CD8-positive, alpha-beta memory T cell (primary cell): ENCODE measurements around the gene UPK2. TPM values are rescaled to one million over a fixed set of nuclear protein-coding genes. Genes with fewer than 3 reads are reported as not detected.

ENCODE experiments used
- CTCF ChIA-PET: fragments of 350-600 bp; sonication (Branson Sonifier 250); formaldehyde crosslinking; loops from one replicate; lab custom pipeline; 2021; ENCODE audit warnings: antibody characterized with exemption; lab: Charles Lee
- POLR2A ChIA-PET: fragments of 350-600 bp; sonication (Branson Sonifier 250); formaldehyde crosslinking; loops from one replicate; lab custom pipeline; 2021; ENCODE audit warnings: antibody characterized with exemption; lab: Charles Lee
- DNase-seq, 5 donors: peaks; one replicate each; pipeline versions ENCODE4 v3.0.0 to v3.0.0-alpha.2; 2020 to 2022; ENCODE audit warnings: mixed read lengths in 1 of 5
- H3K27ac ChIP-seq: one replicate; pipeline ENCODE4 v1.7.0; 2013; ENCODE audit warnings: low read depth, mild to moderate bottlenecking, low read length, moderate library complexity
- H3K27me3 ChIP-seq: 2 replicates; pipeline ENCODE4 v1.7.0; 2013; ENCODE audit warnings: low read length, mild to moderate bottlenecking; ENCODE audit not compliant: insufficient read depth, poor library complexity, severe bottlenecking
- H3K36me3 ChIP-seq: 2 replicates; pipeline ENCODE4 v1.7.0; 2013; ENCODE audit warnings: mild to moderate bottlenecking, low read length, moderate library complexity; ENCODE audit not compliant: insufficient read depth
- H3K4me1 ChIP-seq: 2 replicates; pipeline ENCODE4 v1.7.0; 2013; ENCODE audit warnings: mild to moderate bottlenecking, low read length, moderate library complexity; ENCODE audit not compliant: insufficient read depth
- H3K4me3 ChIP-seq: 2 replicates; pipeline ENCODE4 v1.7.0; 2013; ENCODE audit warnings: mild to moderate bottlenecking, low read length
- H3K9me3 ChIP-seq: 2 replicates; pipeline ENCODE4 v1.7.0; 2013; ENCODE audit warnings: mild to moderate bottlenecking, low read length
- H3K27ac Mint-ChIP-seq, 8 donors: one replicate each; pipeline ENCODE4 v1.8.0; 2020 to 2021; ENCODE audit warnings: mixed read lengths in 8 of 8, mild to moderate bottlenecking in 6 of 8, inconsistent platforms in 3 of 8, moderate library complexity in 3 of 8
- H3K27me3 Mint-ChIP-seq, 2 donors: one replicate each; pipeline ENCODE4 v1.8.0; 2020 to 2021; ENCODE audit warnings: mixed read lengths in 2 of 2, mild to moderate bottlenecking in 1 of 2, moderate library complexity in 1 of 2
- H3K36me3 Mint-ChIP-seq, 3 donors: one replicate each; pipeline ENCODE4 v1.8.0; 2020 to 2021; ENCODE audit warnings: mixed read lengths in 3 of 3, inconsistent platforms in 1 of 3, mild to moderate bottlenecking in 1 of 3
- H3K4me1 Mint-ChIP-seq, 3 donors: one replicate each; pipeline ENCODE4 v1.8.0; 2020 to 2021; ENCODE audit warnings: mixed read lengths in 3 of 3, inconsistent platforms in 1 of 3, mild to moderate bottlenecking in 1 of 3
- H3K4me3 Mint-ChIP-seq, 7 donors: one replicate each; pipeline ENCODE4 v1.8.0; 2020 to 2021; ENCODE audit warnings: mixed read lengths in 7 of 7, mild to moderate bottlenecking in 6 of 7, moderate library complexity in 4 of 7, inconsistent platforms in 2 of 7
- H3K9me3 Mint-ChIP-seq, 5 donors: one replicate each; pipeline ENCODE4 v1.8.0; 2020 to 2022; ENCODE audit warnings: mixed read lengths in 5 of 5, mild to moderate bottlenecking in 3 of 5, moderate library complexity in 2 of 5, inconsistent platforms in 1 of 5
- polyA plus RNA-seq: library from polyadenylated mRNA; unstranded; fragments of 300-500 nt; fragmentation: Illumina TruSeq; gene quantifications from one replicate; pipeline ENCODE4 v1.2.3, GENCODE V29; 2021
- total RNA-seq, 2 experiments: library from RNA; stranded (reverse); gene quantifications; one replicate each; pipeline ENCODE4 v1.2.3, GENCODE V29; 2021

The UPK2 gene
- total and polyA plus RNA-seq, 3 experiments from 2014 or later = 0.22 TPM; not detected in 2

DNA sequence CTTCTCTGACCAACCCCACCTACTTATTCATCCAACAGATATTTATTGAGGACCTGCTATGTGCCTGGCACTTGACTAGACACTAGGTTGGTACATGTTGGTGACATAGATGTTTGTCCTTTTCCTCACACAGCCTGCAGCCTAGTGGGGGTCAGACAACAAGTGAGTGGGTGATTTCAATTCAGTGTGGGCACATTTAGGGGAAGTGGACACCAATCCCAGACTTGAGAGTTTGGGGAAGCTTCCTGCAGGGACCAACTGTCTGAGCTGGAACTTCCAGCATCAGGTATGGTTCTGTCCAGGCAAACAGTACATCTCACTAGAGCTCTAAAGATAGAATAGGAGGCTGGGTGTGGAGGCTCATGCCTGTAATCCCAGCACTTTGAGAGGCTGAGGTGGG, 24.5 kb upstream of the UPK2 start:
- no peaks in the 10 kb centered on the region for H3K9me3 ChIP-seq
- no peaks in the 10 kb centered on the region for H3K36me3 ChIP-seq
- H3K36me3 Mint-ChIP-seq = peaks cover 0 to 11% (median 0%) of the 10 kb centered on the region in 3 donors
- ChIA-PET POLR2A (interaction anchor here (0.5 to 11.4 kb wide), 3 partner anchors 19 to 148 kb away, joined by 5 to 203 read pairs (median 7); no protein-coding TSS in a partner anchor), CTCF (interaction anchor here (1.3 to 5.7 kb wide), 12 partner anchors 8 to 242 kb away, joined by 3 to 56 read pairs (median 12); partner anchors contain the start of genes CENATAC and DDX6)
- DNase-seq = no peak
- H3K9me3 Mint-ChIP-seq = no peaks in the 10 kb centered on the region
- no peaks in the 10 kb centered on the region for H3K27me3 ChIP-seq
- peak overlapping the region in 1 of 7 donors; percentile 80 for H3K4me3 Mint-ChIP-seq
- H3K4me1 ChIP-seq = peaks cover 26% of the 10 kb centered on the region
- peaks cover 32 to 37% (median 36%) of the 10 kb centered on the region in 3 donors for H3K4me1 Mint-ChIP-seq
- H3K27ac ChIP-seq = no peak overlapping the region
- peaks cover 0 to 8% of the 10 kb centered on the region in 2 donors for H3K27me3 Mint-ChIP-seq
- H3K27ac Mint-ChIP-seq = peak overlapping the region; percentile 24 to 100 (median 96)
- H3K4me3 ChIP-seq = no peak overlapping the region

- POLR2A ChIA-PET = no interaction called here
- Mint-ChIP-seq H3K4me1 (peaks cover 13 to 19% (median 16%) of the 10 kb centered on the region in 3 donors), H3K27me3 (peaks cover 0 to 5% of the 10 kb centered on the region in 2 donors), H3K27ac (peak overlapping the region in 5 of 8 donors; percentile 27 to 83 (median 64)), H3K4me3 (peak overlapping the region in 1 of 7 donors; percentile 68), H3K36me3 (peaks cover 0 to 7% (median 0%) of the 10 kb centered on the region in 3 donors), H3K9me3 (no peaks in the 10 kb centered on the region)
- H3K27ac ChIP-seq = no peak overlapping the region
- peaks cover 11% of the 10 kb centered on the region for H3K4me1 ChIP-seq
- DNase-seq = no peak
- no peaks in the 10 kb centered on the region for H3K36me3 ChIP-seq
- H3K9me3 ChIP-seq = no peaks in the 10 kb centered on the region
- H3K4me3 ChIP-seq = no peak overlapping the region
- CTCF ChIA-PET = interaction anchor here (1.3 to 1.8 kb wide), 2 partner anchors 38 to 164 kb away, joined by 4 to 5 read pairs; no protein-coding TSS in a partner anchor
- no peaks in the 10 kb centered on the region for H3K27me3 ChIP-seq
Measured at GRCh38 chr11:118933486-118933885, 22.6 kb upstream of the UPK2 start.

DNA sequence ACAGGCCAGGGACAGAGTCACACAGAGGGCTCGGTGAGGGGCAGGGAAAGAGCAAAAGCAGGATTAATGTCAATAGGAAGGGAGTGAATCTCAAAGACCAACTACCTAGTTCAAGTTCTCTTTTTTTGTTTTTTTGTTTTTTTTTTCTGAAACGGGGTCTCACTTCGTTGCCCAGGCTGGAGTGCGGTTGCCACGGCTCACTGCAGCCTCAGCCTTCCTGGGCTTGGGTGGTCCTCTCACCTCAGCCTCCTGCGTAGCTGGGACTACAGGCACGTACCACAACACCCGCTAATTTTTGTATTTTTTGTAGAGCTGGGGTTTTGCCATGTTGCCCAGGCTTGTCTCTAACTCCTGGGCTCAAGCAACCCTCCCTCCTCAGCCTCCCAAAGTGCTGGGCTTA, 20.7 kb upstream of the UPK2 start:
- Mint-ChIP-seq H3K36me3 (no peaks in the 10 kb centered on the region), H3K4me1 (peaks cover 17 to 32% (median 26%) of the 10 kb centered on the region in 3 donors), H3K9me3 (no peaks in the 10 kb centered on the region), H3K27ac (peak overlapping the region in 1 of 8 donors; percentile 45), H3K27me3 (peaks cover 0 to 4% of the 10 kb centered on the region in 2 donors), H3K4me3 (no peak overlapping the region)
- Histone ChIP-seq H3K27ac (no peak overlapping the region), H3K36me3 (no peaks in the 10 kb centered on the region), H3K9me3 (no peaks in the 10 kb centered on the region), H3K27me3 (no peaks in the 10 kb centered on the region), H3K4me1 (peaks cover 28% of the 10 kb centered on the region), H3K4me3 (no peak overlapping the region)
- DNase-seq = no peak
- POLR2A ChIA-PET = no interaction called here
- CTCF ChIA-PET = interaction anchor here (0.7 to 1.7 kb wide), 5 partner anchors 12 to 245 kb away, joined by 3 to 5 read pairs (median 5); no protein-coding TSS in a partner anchor

GRCh38 chr11:118938491-118939403, 17.4 kb upstream of the UPK2 start:
- Histone ChIP-seq H3K4me1 (peaks cover 28% of the 10 kb centered on the region), H3K27me3 (no peaks in the 10 kb centered on the region), H3K9me3 (no peaks in the 10 kb centered on the region), H3K4me3 (no peak overlapping the region), H3K27ac (no peak overlapping the region), H3K36me3 (no peaks in the 10 kb centered on the region)
- peak overlapping the region in 2 of 8 donors; percentile 71 to 89 for H3K27ac Mint-ChIP-seq
- ChIA-PET POLR2A (interaction anchor here (1.1 kb wide), 1 partner anchor 13 kb away, joined by 3 read pairs; the partner anchor contains the start of gene BCL9L), CTCF (interaction anchor here (1.2 to 2.4 kb wide), 2 partner anchors 8 to 249 kb away, joined by 5 to 15 read pairs; no protein-coding TSS in a partner anchor)
- no peak for DNase-seq
- peaks cover 18 to 37% (median 31%) of the 10 kb centered on the region in 3 donors for H3K4me1 Mint-ChIP-seq
- H3K36me3 Mint-ChIP-seq = no peaks in the 10 kb centered on the region
- peak overlapping the region in 1 of 7 donors; percentile 55 for H3K4me3 Mint-ChIP-seq
- H3K9me3 Mint-ChIP-seq = no peaks in the 10 kb centered on the region
- peaks cover 0 to 4% of the 10 kb centered on the region in 2 donors for H3K27me3 Mint-ChIP-seq

- H3K27me3 ChIP-seq = no peaks in the 10 kb centered on the region
- Mint-ChIP-seq H3K27me3 (peaks cover 0 to 4% of the 10 kb centered on the region in 2 donors), H3K36me3 (no peaks in the 10 kb centered on the region), H3K4me3 (no peak overlapping the region), H3K27ac (peak overlapping the region in 2 of 8 donors; percentile 74 to 89), H3K4me1 (peaks cover 18 to 37% (median 31%) of the 10 kb centered on the region in 3 donors), H3K9me3 (no peaks in the 10 kb centered on the region)
- H3K9me3 ChIP-seq = no peaks in the 10 kb centered on the region
- no peak overlapping the region for H3K4me3 ChIP-seq
- DNase-seq = no peak
- H3K36me3 ChIP-seq = no peaks in the 10 kb centered on the region
- H3K4me1 ChIP-seq = peaks cover 28% of the 10 kb centered on the region
- no peak overlapping the region for H3K27ac ChIP-seq
- POLR2A ChIA-PET = interaction anchor here (0.7 to 1.1 kb wide), 3 partner anchors 10 to 26 kb away, joined by 3 to 4 read pairs (median 4); partner anchors contain the start of gene BCL9L
- CTCF ChIA-PET = interaction anchor here (1.2 to 2.4 kb wide), 6 partner anchors 9 to 250 kb away, joined by 4 to 15 read pairs (median 5); partner anchors contain the start of genes BCL9L and UPK2
Measured at GRCh38 chr11:118939404-118939915, 16.6 kb upstream of the UPK2 start.

DNA sequence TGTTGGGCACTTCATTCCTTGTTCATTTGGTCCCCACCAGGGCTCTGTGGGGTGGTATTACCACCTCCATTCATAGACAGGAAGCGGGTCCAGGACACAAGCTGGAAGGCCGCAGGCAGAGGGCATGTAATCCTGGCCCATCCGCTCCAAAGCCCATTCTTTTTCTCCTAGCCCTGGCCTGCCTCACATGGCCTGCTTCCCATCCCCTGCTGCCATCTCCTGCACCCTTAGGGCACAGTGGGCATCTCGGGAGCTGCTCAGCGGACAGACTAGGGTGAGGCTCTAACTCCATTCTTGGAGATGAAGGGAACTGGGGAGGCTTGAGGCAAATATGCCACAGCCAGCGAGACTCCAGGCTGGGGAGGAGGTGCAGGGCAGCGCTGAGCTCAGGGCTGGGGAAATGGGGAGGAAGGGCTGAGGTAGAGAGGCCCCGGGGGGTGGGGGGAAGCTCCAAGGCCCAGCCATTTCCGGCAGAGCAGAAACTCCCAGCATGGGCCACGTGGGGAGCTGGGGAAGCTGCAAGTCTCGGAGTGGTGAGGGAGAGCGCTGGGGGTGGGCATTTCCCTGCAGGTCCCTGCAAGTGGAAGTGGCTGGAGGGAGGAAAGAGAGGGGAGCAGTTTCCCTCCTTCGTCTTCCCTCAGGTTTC, 16.0 kb upstream of the UPK2 start:
- no peaks in the 10 kb centered on the region for H3K36me3 Mint-ChIP-seq
- H3K4me3 Mint-ChIP-seq = peak overlapping the region in 1 of 7 donors; percentile 37
- peaks cover 28% of the 10 kb centered on the region for H3K4me1 ChIP-seq
- H3K36me3 ChIP-seq = no peaks in the 10 kb centered on the region
- H3K9me3 ChIP-seq = no peaks in the 10 kb centered on the region
- POLR2A ChIA-PET = interaction anchor here (0.5 to 0.8 kb wide), 3 partner anchors 10 to 270 kb away, joined by 3 to 4 read pairs (median 4); no protein-coding TSS in a partner anchor
- peak overlapping the region; percentile 20 for H3K4me3 ChIP-seq
- H3K27me3 ChIP-seq = no peaks in the 10 kb centered on the region
- peaks cover 18 to 37% (median 31%) of the 10 kb centered on the region in 3 donors for H3K4me1 Mint-ChIP-seq
- CTCF ChIA-PET = interaction anchor here (0.6 to 2.4 kb wide), 8 partner anchors 10 to 330 kb away, joined by 3 to 15 read pairs (median 4); partner anchors contain the start of genes BCL9L and UPK2
- peak overlapping the region in 1 of 8 donors; percentile 66 for H3K27ac Mint-ChIP-seq
- H3K27ac ChIP-seq = no peak overlapping the region
- H3K9me3 Mint-ChIP-seq = no peaks in the 10 kb centered on the region
- peaks cover 0 to 6% of the 10 kb centered on the region in 2 donors for H3K27me3 Mint-ChIP-seq
- DNase-seq = peak in 3 of 5 donors; percentile 19 to 62 (median 54)

DNA sequence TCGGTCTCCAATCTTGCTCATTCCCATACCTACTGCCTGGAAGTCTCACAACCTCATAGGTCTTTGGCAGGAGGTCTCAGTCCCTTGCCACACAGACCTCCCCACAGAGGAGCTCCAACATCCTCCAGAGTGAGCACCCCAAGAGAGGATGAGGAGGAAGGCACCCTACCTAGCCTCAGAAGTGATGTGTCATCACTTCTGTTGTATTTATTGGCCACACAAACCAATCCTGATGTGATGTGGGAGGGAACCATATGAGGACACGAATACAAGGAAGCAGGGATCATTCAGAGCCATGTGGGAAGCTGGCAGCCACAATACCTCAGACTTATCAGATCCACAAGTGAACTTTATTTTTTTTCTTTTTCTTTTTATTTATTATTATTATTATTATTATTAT, 9.0 kb upstream of the UPK2 start:
- Mint-ChIP-seq H3K4me3 (no peak overlapping the region), H3K9me3 (no peaks in the 10 kb centered on the region), H3K27ac (no peak overlapping the region), H3K4me1 (peaks cover 3 to 6% (median 4%) of the 10 kb centered on the region in 3 donors), H3K27me3 (peaks cover 5 to 6% of the 10 kb centered on the region in 2 donors), H3K36me3 (no peaks in the 10 kb centered on the region)
- no peak overlapping the region for H3K27ac ChIP-seq
- POLR2A ChIA-PET = no interaction called here
- no peak overlapping the region for H3K4me3 ChIP-seq
- no peaks in the 10 kb centered on the region for H3K4me1 ChIP-seq
- no peaks in the 10 kb centered on the region for H3K27me3 ChIP-seq
- H3K36me3 ChIP-seq = no peaks in the 10 kb centered on the region
- H3K9me3 ChIP-seq = no peaks in the 10 kb centered on the region
- CTCF ChIA-PET = interaction anchor here (1.5 kb wide), 1 partner anchor 16 kb away, joined by 3 read pairs; no protein-coding TSS in a partner anchor
- no peak for DNase-seq
